Germinal center (tissue), 1 donor: ENCODE results near the gene OR11H7.
"Not testable (repeated sequence)": the region's sequence is repeated elsewhere in the genome, so short reads cannot be mapped to it uniquely, and the experiment has no call there.

Experiments used
- DNase-seq: peaks from one replicate; pipeline ENCODE4 v3.0.0; 2012; ENCODE audit warnings: mixed read lengths, low spot score

Gene OR11H7

GRCh38 chr14:20278414-20278813 lies 49.6 kb downstream of the OR11H7 start:
- DNase-seq = no peak

GRCh38 chr14:20280265-20280664 lies 51.5 kb downstream of the OR11H7 start:
- DNase-seq = not testable (repeated sequence)
